Measurements from ENCODE around the gene DENND1A. TPM values are rescaled to one million over a fixed set of nuclear protein-coding genes. Genes with fewer than 3 reads are reported as not detected.
A peak's percentile ranks its signal among the peaks of the same experiment; 100 is the strongest.

The DENND1A gene
- total RNA-seq, 3 donors from 2014 or later: 18.4 to 21.3 (median 20.1) TPM

- intact Hi-C loops (cut with DNase I; ENCODE audit: low total_unique reads): no loop called here
- DNase-seq (ENCODE audit: low spot score in 2 of 2): no peak
- no peaks in the 10 kb centered on the region for H3K4me1 ChIP-seq
- TF ChIP-seq POLR2A (IDR thresholded peaks at IDR 0.05): no peak
- no peaks in the 10 kb centered on the region for H3K27me3 ChIP-seq
- no peak overlapping the region for H3K27ac ChIP-seq
- H3K36me3 ChIP-seq: no peaks in the 10 kb centered on the region
- no peaks in the 10 kb centered on the region for H3K9me3 ChIP-seq
- no peak overlapping the region for H3K4me3 ChIP-seq
Measured at GRCh38 chr9:123406691-123407216, 523.2 kb downstream of the DENND1A start.

- no peak overlapping the region for H3K27ac ChIP-seq
- TF ChIP-seq, protein P1, sequence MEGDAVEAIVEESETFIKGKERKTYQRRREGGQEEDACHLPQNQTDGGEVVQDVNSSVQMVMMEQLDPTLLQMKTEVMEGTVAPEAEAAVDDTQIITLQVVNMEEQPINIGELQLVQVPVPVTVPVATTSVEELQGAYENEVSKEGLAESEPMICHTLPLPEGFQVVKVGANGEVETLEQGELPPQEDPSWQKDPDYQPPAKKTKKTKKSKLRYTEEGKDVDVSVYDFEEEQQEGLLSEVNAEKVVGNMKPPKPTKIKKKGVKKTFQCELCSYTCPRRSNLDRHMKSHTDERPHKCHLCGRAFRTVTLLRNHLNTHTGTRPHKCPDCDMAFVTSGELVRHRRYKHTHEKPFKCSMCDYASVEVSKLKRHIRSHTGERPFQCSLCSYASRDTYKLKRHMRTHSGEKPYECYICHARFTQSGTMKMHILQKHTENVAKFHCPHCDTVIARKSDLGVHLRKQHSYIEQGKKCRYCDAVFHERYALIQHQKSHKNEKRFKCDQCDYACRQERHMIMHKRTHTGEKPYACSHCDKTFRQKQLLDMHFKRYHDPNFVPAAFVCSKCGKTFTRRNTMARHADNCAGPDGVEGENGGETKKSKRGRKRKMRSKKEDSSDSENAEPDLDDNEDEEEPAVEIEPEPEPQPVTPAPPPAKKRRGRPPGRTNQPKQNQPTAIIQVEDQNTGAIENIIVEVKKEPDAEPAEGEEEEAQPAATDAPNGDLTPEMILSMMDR (IDR thresholded peaks at IDR 0.05): no peak
- no peak for TF ChIP-seq POLR2AphosphoS5 (IDR thresholded peaks at IDR 0.05)
- no peak for TF ChIP-seq POLR2A (IDR thresholded peaks at IDR 0.05)
- no peak for DNase-seq (ENCODE audit: low spot score in 2 of 2)
- H3K9me3 ChIP-seq: no peaks in the 10 kb centered on the region
- H3K27me3 ChIP-seq: no peaks in the 10 kb centered on the region
- intact Hi-C loops (cut with DNase I; ENCODE audit: low total_unique reads): no loop called here
- no peaks in the 10 kb centered on the region for H3K36me3 ChIP-seq
- no peaks in the 10 kb centered on the region for H3K4me1 ChIP-seq
- no peak overlapping the region for H3K4me3 ChIP-seq
Measured at GRCh38 chr9:123406016-123406415, 523.9 kb downstream of the DENND1A start.

- TF ChIP-seq POLR2A (IDR thresholded peaks at IDR 0.05) (no peak), POLR2AphosphoS5 (IDR thresholded peaks at IDR 0.05) (no peak)
- TF ChIP-seq, protein P1 (IDR thresholded peaks at IDR 0.05): no peak
- intact Hi-C loops (cut with DNase I; ENCODE audit: low total_unique reads): no loop called here
- no peak for DNase-seq (ENCODE audit: low spot score in 2 of 2)
- Histone ChIP-seq H3K27ac (no peak overlapping the region), H3K27me3 (no peaks in the 10 kb centered on the region), H3K4me1 (no peaks in the 10 kb centered on the region), H3K4me3 (no peak overlapping the region), H3K9me3 (no peaks in the 10 kb centered on the region), H3K36me3 (no peaks in the 10 kb centered on the region)
Measured at GRCh38 chr9:123402981-123403509, 526.9 kb downstream of the DENND1A start.

GRCh38 chr9:123401879-123402513, 527.9 kb downstream of the DENND1A start:
- Histone ChIP-seq H3K27ac (no peak overlapping the region), H3K4me1 (no peaks in the 10 kb centered on the region), H3K27me3 (no peaks in the 10 kb centered on the region), H3K36me3 (no peaks in the 10 kb centered on the region), H3K4me3 (no peak overlapping the region), H3K9me3 (no peaks in the 10 kb centered on the region)
- DNase-seq (ENCODE audit: low spot score in 2 of 2): no peak
- no peak for TF ChIP-seq POLR2AphosphoS5 (IDR thresholded peaks at IDR 0.05)
- TF ChIP-seq, protein P1 (IDR thresholded peaks at IDR 0.05): peak in 2 of 3 donors; percentile 24 to 38
- intact Hi-C loops (cut with DNase I; ENCODE audit: low total_unique reads): no loop called here

- no peaks in the 10 kb centered on the region for H3K4me1 ChIP-seq
- H3K27ac ChIP-seq: no peak overlapping the region
- H3K27me3 ChIP-seq: no peaks in the 10 kb centered on the region
- no peaks in the 10 kb centered on the region for H3K9me3 ChIP-seq
- no peak overlapping the region for H3K4me3 ChIP-seq
- TF ChIP-seq, protein P1 (IDR thresholded peaks at IDR 0.05): no peak
- TF ChIP-seq POLR2AphosphoS5 (IDR thresholded peaks at IDR 0.05): no peak
- no peak for TF ChIP-seq POLR2A (IDR thresholded peaks at IDR 0.05)
- no peak for DNase-seq (ENCODE audit: low spot score in 2 of 2)
- intact Hi-C loops (cut with DNase I; ENCODE audit: low total_unique reads): no loop called here
- H3K36me3 ChIP-seq: no peaks in the 10 kb centered on the region
Measured at GRCh38 chr9:123400926-123401503, 528.9 kb downstream of the DENND1A start.
